Measurements from ENCODE around the gene SEC63.
"Not testable (repeated sequence)": the region's sequence is repeated elsewhere in the genome, so short reads cannot be mapped to it uniquely, and the experiment has no call there.

The SEC63 gene

DNA sequence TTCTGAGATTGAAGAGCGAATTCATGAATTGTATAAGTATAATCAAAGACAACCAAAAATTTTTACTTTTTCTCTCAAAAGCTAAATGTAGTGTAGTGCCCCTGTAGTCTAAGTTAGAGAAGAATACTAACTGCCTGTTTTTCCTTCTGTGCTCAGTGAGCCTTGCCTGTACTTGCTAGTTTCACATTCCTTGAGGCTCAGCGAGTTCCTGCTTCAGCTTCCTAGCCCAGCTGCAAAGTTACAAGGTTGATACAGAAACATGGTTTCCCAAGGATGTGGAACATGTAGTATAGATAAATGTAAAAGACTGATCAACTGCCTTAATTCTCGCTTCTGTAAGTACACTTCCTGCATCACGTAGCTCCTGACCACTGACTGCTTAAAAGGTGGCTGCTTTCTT is 33.1 kb upstream of the SEC63 start:
- Histone ChIP-seq H3K4me1 (ENCODE audit: control insufficient read depth, insufficient read depth, low read length, poor library complexity, severe bottlenecking) (no peaks in the 10 kb centered on the region), H3K27ac (ENCODE audit: insufficient read depth, low read length, poor library complexity, severe bottlenecking) (no peak overlapping the region), H3K36me3 (ENCODE audit: control insufficient read depth, insufficient read depth, low read length) (no peaks in the 10 kb centered on the region), H3K27me3 (replicated peaks; ENCODE audit: control insufficient read depth, insufficient read depth, low read length, poor library complexity, severe bottlenecking) (no peaks in the 10 kb centered on the region), H3K9me3 (ENCODE audit: control insufficient read depth, low read length) (no peaks in the 10 kb centered on the region), H3K4me3 (ENCODE audit: insufficient read depth, low read depth, low read length, poor library complexity, severe bottlenecking) (no peak overlapping the region)
- DNase-seq = no peak

DNA sequence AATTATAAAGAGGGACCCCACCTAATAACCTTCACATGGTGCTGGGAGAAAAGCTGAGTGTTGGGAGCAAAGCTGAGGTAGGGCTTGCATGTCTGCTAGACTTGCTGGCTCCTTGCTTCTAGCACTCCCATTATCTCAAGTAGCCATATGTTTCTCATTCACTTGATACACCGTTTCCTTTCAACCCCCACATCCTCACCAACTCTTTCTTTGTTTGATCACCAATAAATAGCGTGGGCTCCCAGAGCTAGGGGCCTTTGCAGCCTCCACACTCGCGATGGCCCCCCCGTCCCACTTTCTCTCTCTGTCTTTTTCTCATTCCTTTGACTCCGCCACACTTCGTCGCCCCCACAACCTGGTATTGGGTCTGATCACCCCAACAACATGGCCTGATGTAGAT is 32.6 kb upstream of the SEC63 start:
- not testable (repeated sequence) for H3K27ac ChIP-seq (ENCODE audit: insufficient read depth, low read length, poor library complexity, severe bottlenecking)

GRCh38 chr6:107989166-107990094 is 31.4 kb upstream of the SEC63 start:
- H3K9me3 ChIP-seq (ENCODE audit: control insufficient read depth, low read length) = no peaks in the 10 kb centered on the region

More for the DNA sequence above, 32.6 kb upstream of the SEC63 start:
- H3K4me3 ChIP-seq (ENCODE audit: insufficient read depth, low read depth, low read length, poor library complexity, severe bottlenecking); H3K36me3 ChIP-seq (ENCODE audit: control insufficient read depth, insufficient read depth, low read length); DNase-seq; H3K27me3 ChIP-seq (replicated peaks; ENCODE audit: control insufficient read depth, insufficient read depth, low read length, poor library complexity, severe bottlenecking); H3K9me3 ChIP-seq (ENCODE audit: control insufficient read depth, low read length); H3K4me1 ChIP-seq (ENCODE audit: control insufficient read depth, insufficient read depth, low read length, poor library complexity, severe bottlenecking): not testable (repeated sequence)

DNA sequence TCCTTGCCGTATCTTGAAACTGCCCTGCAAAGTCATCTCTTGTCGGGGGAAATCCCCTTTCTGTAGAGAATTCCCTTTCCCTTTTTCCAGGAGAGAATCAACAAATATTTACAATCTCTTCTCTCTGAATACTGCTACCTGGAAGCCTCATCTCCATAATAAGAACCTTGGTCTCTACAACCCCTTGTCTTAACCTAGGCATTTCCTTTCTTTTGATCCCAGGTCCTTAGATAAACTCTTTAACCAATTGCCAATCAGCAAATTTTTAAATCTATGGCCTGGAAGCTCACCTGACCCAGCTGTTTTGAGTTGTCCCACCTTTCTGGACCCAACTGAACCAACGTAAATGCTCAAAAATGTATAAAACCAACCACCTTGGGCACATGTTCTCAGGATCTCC is 30.6 kb upstream of the SEC63 start:
- Histone ChIP-seq H3K27ac (ENCODE audit: insufficient read depth, low read length, poor library complexity, severe bottlenecking) (no peak overlapping the region), H3K36me3 (ENCODE audit: control insufficient read depth, insufficient read depth, low read length) (no peaks in the 10 kb centered on the region), H3K9me3 (ENCODE audit: control insufficient read depth, low read length) (no peaks in the 10 kb centered on the region), H3K27me3 (replicated peaks; ENCODE audit: control insufficient read depth, insufficient read depth, low read length, poor library complexity, severe bottlenecking) (no peaks in the 10 kb centered on the region), H3K4me3 (ENCODE audit: insufficient read depth, low read depth, low read length, poor library complexity, severe bottlenecking) (no peak overlapping the region), H3K4me1 (ENCODE audit: control insufficient read depth, insufficient read depth, low read length, poor library complexity, severe bottlenecking) (no peaks in the 10 kb centered on the region)
- DNase-seq = no peak

More at GRCh38 chr6:107989166-107990094, 31.4 kb upstream of the SEC63 start:
- DNase-seq = no peak
- Histone ChIP-seq H3K27me3 (replicated peaks; ENCODE audit: control insufficient read depth, insufficient read depth, low read length, poor library complexity, severe bottlenecking) (no peaks in the 10 kb centered on the region), H3K4me1 (ENCODE audit: control insufficient read depth, insufficient read depth, low read length, poor library complexity, severe bottlenecking) (no peaks in the 10 kb centered on the region), H3K36me3 (ENCODE audit: control insufficient read depth, insufficient read depth, low read length) (no peaks in the 10 kb centered on the region), H3K27ac (ENCODE audit: insufficient read depth, low read length, poor library complexity, severe bottlenecking) (no peak overlapping the region), H3K4me3 (ENCODE audit: insufficient read depth, low read depth, low read length, poor library complexity, severe bottlenecking) (no peak overlapping the region)

- Histone ChIP-seq H3K27me3 (replicated peaks; ENCODE audit: control insufficient read depth, insufficient read depth, low read length, poor library complexity, severe bottlenecking) (no peaks in the 10 kb centered on the region), H3K36me3 (ENCODE audit: control insufficient read depth, insufficient read depth, low read length) (no peaks in the 10 kb centered on the region), H3K9me3 (ENCODE audit: control insufficient read depth, low read length) (no peaks in the 10 kb centered on the region), H3K4me3 (ENCODE audit: insufficient read depth, low read depth, low read length, poor library complexity, severe bottlenecking) (no peak overlapping the region), H3K4me1 (ENCODE audit: control insufficient read depth, insufficient read depth, low read length, poor library complexity, severe bottlenecking) (no peaks in the 10 kb centered on the region), H3K27ac (ENCODE audit: insufficient read depth, low read length, poor library complexity, severe bottlenecking) (no peak overlapping the region)
- no peak for DNase-seq
Observed at GRCh38 chr6:107987805-107988204, 29.8 kb upstream of the SEC63 start.

DNA sequence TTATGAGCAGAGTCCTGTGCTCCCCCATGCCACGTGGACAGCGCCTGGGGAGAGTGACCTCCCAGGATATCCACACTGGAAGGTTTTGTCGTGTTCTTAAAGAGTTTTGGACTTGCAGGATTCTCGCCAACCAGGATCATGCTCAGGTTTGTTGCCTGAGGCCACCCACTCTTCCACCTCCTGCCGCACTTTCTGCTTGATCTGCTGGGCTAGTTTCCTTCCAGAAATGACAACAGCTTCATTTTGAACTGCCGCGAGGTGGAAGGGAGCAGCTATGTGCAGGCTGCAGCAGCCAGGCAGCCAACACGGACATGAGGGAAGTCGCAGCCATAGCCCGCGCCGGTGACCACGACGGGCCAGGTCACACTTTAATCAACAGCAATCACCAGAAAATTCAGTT is 27.7 kb upstream of the SEC63 start:
- Histone ChIP-seq H3K27me3 (replicated peaks; ENCODE audit: control insufficient read depth, insufficient read depth, low read length, poor library complexity, severe bottlenecking) (no peaks in the 10 kb centered on the region), H3K27ac (ENCODE audit: insufficient read depth, low read length, poor library complexity, severe bottlenecking) (no peak overlapping the region), H3K9me3 (ENCODE audit: control insufficient read depth, low read length) (no peaks in the 10 kb centered on the region), H3K36me3 (ENCODE audit: control insufficient read depth, insufficient read depth, low read length) (no peaks in the 10 kb centered on the region), H3K4me1 (ENCODE audit: control insufficient read depth, insufficient read depth, low read length, poor library complexity, severe bottlenecking) (no peaks in the 10 kb centered on the region), H3K4me3 (ENCODE audit: insufficient read depth, low read depth, low read length, poor library complexity, severe bottlenecking) (no peak overlapping the region)
- DNase-seq = no peak

GRCh38 chr6:107983811-107984210 is 25.8 kb upstream of the SEC63 start:
- Histone ChIP-seq H3K36me3 (ENCODE audit: control insufficient read depth, insufficient read depth, low read length) (no peaks in the 10 kb centered on the region), H3K4me1 (ENCODE audit: control insufficient read depth, insufficient read depth, low read length, poor library complexity, severe bottlenecking) (no peaks in the 10 kb centered on the region), H3K27me3 (replicated peaks; ENCODE audit: control insufficient read depth, insufficient read depth, low read length, poor library complexity, severe bottlenecking) (no peaks in the 10 kb centered on the region), H3K27ac (ENCODE audit: insufficient read depth, low read length, poor library complexity, severe bottlenecking) (no peak overlapping the region), H3K9me3 (ENCODE audit: control insufficient read depth, low read length) (no peaks in the 10 kb centered on the region), H3K4me3 (ENCODE audit: insufficient read depth, low read depth, low read length, poor library complexity, severe bottlenecking) (no peak overlapping the region)
- DNase-seq = no peak

DNA sequence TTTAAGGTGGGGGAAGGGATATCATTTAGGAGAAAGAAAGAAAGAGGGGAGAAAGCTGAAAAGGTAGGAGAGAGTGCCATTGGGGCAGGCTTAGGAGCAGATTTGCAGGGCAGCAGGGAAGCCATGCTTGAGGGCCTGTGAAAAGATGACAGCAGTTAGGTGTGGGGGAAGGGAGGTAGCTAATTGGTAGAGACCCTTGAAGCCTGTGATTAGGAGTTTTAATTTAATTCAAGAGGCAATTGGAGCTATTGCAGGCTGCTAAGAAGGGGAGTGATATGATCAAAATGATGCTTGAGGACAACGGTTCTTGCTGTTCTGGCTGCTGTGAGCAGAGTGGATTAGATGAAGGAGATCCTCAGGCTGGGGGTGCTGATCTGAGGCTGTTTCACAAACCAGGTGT is 24.5 kb upstream of the SEC63 start:
- H3K27ac ChIP-seq (ENCODE audit: insufficient read depth, low read length, poor library complexity, severe bottlenecking) = no peak overlapping the region
- H3K36me3 ChIP-seq (ENCODE audit: control insufficient read depth, insufficient read depth, low read length) = no peaks in the 10 kb centered on the region
- H3K4me3 ChIP-seq (ENCODE audit: insufficient read depth, low read depth, low read length, poor library complexity, severe bottlenecking) = no peak overlapping the region
- H3K9me3 ChIP-seq (ENCODE audit: control insufficient read depth, low read length) = no peaks in the 10 kb centered on the region
- DNase-seq = no peak
- no peaks in the 10 kb centered on the region for H3K27me3 ChIP-seq (replicated peaks; ENCODE audit: control insufficient read depth, insufficient read depth, low read length, poor library complexity, severe bottlenecking)
- H3K4me1 ChIP-seq (ENCODE audit: control insufficient read depth, insufficient read depth, low read length, poor library complexity, severe bottlenecking) = no peaks in the 10 kb centered on the region

DNA sequence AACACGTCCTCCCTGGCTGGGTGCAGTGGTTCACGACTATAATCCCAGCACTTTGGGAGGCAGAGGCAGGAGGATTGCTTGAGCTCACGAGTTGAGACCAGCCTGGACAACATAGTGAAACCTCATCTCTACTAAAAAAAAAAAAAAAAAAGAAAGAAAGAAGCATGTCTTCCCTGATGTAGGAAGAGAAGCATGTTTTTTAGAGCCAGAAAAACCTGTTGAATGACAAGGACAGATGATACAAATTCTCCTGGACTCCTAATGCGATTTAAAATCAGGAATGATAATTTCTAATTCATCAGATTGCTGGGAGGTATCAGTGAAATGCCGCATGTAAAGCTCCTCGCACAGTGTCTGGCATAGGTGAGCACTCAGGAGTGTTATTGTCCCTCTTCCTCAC is 23.7 kb upstream of the SEC63 start:
- Histone ChIP-seq H3K4me3 (ENCODE audit: insufficient read depth, low read depth, low read length, poor library complexity, severe bottlenecking) (no peak overlapping the region), H3K36me3 (ENCODE audit: control insufficient read depth, insufficient read depth, low read length) (no peaks in the 10 kb centered on the region), H3K9me3 (ENCODE audit: control insufficient read depth, low read length) (no peaks in the 10 kb centered on the region), H3K27ac (ENCODE audit: insufficient read depth, low read length, poor library complexity, severe bottlenecking) (no peak overlapping the region), H3K4me1 (ENCODE audit: control insufficient read depth, insufficient read depth, low read length, poor library complexity, severe bottlenecking) (no peaks in the 10 kb centered on the region), H3K27me3 (replicated peaks; ENCODE audit: control insufficient read depth, insufficient read depth, low read length, poor library complexity, severe bottlenecking) (no peaks in the 10 kb centered on the region)
- DNase-seq = no peak

DNA sequence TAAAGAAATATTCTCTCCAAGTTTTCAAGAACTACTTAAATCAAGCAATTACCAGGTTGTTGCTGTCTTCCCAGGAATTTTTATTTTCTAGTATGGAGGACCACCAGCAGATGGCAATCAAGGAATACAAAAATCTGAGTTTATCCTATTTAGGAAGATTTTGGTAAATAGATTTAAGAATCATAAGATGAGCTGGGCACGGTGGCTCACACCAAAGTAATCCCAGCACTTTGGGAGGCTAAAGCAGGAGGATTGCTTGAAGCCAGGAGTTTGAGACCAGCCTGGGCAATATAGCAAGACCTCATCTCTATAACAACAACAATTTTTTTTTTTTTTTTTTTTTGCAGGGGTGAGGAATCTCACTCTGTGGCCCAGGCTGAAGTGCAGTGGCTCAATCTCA is 19.3 kb upstream of the SEC63 start:
- H3K4me1 ChIP-seq (ENCODE audit: control insufficient read depth, insufficient read depth, low read length, poor library complexity, severe bottlenecking) = no peaks in the 10 kb centered on the region
- H3K4me3 ChIP-seq (ENCODE audit: insufficient read depth, low read depth, low read length, poor library complexity, severe bottlenecking) = no peak overlapping the region

More for the DNA sequence above, 19.3 kb upstream of the SEC63 start:
- no peaks in the 10 kb centered on the region for H3K27me3 ChIP-seq (replicated peaks; ENCODE audit: control insufficient read depth, insufficient read depth, low read length, poor library complexity, severe bottlenecking)
- H3K27ac ChIP-seq (ENCODE audit: insufficient read depth, low read length, poor library complexity, severe bottlenecking) = no peak overlapping the region
- no peak for DNase-seq
- no peaks in the 10 kb centered on the region for H3K9me3 ChIP-seq (ENCODE audit: control insufficient read depth, low read length)
- H3K36me3 ChIP-seq (ENCODE audit: control insufficient read depth, insufficient read depth, low read length) = no peaks in the 10 kb centered on the region
